NCI-H82 treated with DMSO at 0.1 percent for 48 hours (cell line): ENCODE measurements around the gene REC8.
"Not testable (repeated sequence)": the region's sequence is repeated elsewhere in the genome, so short reads cannot be mapped to it uniquely, and the experiment has no call there.

ENCODE experiments used
- DNase-seq: peaks from one replicate; lab custom pipeline; 2025; ENCODE audit not compliant: unreplicated experiment; lab: John Stamatoyannopoulos, UW

REC8 gene

DNA sequence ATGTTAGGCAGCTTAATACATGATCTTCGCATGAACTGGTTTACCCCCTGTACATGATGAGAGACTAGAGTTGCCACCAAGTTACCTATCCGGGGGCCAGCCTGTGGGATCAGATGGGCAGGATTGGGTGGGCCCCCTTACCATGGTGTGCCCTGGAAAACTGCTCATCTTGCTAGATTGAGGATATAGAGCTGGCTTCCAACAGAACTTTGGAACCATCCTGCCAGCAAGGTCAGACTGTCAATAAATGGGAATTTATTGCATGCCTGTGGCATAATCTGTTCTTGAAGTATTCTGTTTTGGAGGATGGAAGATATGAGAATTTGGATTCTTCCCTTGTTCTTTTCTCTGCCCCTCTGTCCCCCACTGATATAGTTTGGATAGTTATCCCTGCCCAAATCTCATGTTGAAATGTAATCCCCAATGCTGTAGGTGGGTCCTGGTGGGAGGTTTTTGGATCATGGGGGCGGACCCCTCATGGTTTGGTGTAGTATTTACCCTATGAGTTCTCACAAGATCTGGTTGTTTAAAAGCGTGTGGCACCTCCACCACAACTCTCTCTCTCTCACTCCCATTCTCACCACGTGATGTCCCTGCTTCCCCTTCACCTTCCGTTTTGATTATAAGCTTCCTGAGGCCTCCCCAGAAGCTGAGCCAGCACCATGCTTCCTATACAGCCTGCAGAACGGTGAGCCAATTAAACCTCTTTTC is 27.1 kb downstream of the REC8 start:
- DNase-seq = no peak

DNA sequence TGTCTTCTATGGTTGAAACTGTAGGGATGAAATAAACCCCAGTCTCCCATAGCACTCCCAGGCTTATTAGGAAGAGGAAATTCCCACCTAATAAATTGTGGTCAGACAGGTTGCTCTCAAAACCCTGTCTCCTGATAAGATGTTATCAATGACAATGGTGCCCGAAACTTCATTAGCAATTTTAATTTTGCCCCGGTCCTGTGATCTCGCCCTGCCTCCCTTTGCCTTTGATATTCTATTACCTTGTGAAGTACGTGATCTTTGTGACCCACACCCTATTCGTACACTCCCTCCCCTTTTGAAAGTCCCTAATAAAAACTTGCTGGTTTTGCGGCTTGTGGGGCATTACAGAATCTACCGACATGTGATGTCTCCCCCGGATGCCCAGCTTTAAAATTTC is 30.7 kb downstream of the REC8 start:
- not testable (repeated sequence) for DNase-seq

DNA sequence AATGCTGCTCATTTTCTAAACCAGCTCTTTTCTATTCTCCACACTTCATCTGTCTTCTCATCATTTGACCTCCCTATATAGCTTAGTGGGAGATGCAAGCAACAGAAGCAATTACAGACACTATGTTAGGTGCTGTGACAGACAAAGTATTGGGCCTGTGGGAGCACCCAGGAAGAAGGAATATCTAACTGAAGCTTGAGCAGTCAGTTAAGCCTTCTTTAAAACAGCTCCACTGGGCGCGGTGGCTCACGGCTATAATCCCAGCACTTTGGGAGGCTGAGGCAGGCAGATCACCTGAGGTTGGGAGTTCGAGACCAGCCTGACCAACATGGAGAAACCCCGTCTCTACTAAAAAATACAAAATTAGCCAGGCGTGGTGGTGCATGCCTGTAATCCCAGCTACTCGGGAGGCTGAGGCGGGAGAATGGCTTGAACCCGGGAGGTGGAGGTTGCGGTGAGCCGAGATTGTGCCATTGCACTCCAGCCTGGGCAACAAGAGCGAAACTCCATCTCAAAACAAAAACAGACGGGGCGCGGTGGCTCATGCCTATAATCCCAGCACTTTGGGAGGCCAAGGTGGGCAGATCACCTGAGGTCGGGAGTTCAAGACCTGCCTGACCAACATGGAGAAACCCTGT is 31.5 kb downstream of the REC8 start:
- not testable (repeated sequence) for DNase-seq

DNA sequence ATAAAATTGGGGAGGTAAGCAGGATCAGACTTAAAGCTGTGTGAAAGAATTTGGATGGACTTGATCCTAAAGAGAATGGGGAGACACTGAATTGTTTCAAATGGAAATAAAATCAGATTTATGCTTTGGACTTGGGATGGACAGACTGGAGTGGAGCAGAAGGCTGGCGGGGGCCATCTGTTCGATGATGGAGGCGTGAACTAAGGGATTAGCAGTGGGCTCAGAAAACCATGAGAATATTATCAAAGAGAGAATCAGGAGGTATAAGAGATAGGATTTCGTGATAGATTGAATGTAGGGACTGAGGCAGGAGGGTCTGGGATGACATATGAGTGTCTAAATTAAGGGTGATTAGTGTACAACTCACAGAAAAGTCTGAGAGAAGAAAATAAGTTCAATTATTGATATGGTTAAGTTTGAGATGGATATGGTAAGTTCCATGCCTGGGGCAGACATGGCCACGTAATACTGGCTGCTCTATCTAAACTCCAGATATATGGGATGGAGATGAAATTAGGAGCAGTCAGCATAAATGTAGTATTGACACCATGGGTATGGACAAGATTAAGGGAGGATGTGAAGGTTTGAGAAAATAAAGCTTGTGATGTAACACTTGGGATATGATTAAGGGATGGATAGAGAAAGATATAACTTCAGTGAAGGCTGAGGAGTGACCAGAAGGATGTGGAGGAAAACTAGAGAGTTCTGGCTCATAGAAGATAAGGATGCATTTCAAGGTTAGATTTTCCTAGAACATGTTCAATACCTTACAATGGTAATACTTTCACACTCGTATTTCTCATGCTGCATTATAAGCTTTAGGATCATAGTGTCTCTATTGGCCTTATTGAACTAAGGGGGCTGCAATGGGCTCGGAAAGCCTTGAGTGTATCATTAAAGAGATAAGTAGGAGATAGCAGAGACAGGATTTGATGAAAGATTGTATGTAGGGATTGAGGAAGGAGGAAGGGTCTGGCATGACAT is 32.6 kb downstream of the REC8 start:
- peak; percentile 29 for DNase-seq

DNA sequence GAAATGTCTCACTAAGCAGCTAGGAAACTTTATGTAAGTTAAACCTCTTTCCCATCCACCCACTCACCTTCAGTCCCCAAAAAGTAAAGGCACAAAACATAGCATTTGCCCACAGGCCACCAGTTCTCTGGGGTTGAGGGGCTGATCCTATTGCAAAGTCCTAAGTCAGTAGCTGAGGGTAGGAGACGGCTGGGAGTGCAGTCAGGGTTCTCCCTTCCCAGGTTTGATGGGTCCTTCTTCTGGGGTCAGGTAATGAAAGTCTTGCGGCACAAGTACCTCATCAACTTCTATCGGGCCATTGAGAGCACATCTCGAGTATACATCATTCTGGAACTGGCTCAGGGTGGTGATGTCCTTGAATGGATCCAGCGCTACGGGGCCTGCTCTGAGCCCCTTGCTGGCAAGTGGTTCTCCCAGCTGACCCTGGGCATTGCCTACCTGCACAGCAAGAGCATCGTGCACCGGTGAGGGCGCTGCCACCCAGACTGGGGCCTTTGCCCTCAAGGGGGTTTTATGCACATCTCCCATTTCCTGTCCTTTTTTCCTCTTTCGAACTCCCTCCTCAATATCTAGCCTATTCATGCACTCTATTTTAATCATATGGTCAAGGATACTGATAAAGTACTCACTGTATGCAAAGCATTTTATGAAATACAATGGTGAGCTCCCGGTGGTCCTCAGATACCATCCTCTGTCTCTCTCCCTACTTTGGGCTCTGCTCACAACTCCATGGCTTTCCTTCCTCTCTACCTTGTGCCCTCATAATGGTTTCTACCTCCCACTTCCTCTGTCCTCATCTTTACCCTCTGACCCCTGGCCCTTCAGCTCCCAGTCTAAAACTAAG is 34.6 kb downstream of the REC8 start:
- no peak for DNase-seq

DNA sequence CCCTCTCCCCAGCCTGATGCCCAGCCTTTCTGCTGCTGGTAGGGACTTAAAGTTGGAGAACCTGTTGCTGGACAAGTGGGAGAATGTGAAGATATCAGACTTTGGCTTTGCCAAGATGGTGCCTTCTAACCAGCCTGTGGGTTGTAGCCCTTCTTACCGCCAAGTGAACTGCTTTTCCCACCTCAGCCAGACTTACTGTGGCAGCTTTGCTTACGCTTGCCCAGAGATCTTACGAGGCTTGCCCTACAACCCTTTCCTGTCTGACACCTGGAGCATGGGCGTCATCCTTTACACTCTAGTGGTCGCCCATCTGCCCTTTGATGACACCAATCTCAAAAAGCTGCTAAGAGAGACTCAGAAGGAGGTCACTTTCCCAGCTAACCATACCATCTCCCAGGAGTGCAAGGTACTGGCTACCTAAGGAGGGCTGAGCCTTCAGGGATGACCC is 35.2 kb downstream of the REC8 start:
- DNase-seq = no peak

DNA sequence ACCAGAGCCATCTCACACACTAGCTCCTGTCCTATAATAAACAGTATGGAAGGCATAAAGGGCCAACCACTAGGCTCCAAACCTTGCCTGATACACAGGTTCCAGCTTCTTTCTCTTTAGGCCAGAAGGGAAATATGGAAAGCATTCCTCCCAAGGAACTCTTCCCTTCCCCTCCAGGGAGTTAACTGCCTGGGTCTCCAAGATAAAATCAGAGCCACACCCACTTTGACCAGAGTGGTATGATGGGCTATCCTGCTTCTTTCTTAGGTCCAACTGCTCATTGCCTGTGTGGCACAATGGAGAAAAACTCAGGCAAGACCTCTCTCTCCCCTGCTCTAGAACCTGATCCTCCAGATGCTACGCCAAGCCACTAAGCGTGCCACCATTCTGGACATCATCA is 35.7 kb downstream of the REC8 start:
- DNase-seq = no peak

DNA sequence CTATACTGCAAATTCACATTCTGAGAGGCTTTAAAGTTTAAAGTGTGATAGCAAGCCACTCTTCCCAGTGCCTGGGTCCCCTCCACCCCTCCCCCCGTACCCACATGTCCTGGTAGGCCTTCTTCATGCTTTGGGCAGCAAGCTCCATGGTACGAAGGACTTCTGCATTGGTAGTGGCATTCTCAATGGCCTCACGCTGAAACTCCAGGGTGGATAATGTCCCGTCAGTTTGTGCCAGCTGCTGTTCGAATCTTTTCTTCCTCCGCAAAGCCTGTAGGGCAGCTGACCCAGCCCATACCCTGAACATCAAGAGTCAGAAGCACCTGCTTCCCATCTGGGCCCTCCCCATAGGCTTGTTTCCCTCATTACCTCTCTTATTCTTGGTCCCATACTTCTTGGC is 39.4 kb downstream of the REC8 start:
- DNase-seq = no peak

DNA sequence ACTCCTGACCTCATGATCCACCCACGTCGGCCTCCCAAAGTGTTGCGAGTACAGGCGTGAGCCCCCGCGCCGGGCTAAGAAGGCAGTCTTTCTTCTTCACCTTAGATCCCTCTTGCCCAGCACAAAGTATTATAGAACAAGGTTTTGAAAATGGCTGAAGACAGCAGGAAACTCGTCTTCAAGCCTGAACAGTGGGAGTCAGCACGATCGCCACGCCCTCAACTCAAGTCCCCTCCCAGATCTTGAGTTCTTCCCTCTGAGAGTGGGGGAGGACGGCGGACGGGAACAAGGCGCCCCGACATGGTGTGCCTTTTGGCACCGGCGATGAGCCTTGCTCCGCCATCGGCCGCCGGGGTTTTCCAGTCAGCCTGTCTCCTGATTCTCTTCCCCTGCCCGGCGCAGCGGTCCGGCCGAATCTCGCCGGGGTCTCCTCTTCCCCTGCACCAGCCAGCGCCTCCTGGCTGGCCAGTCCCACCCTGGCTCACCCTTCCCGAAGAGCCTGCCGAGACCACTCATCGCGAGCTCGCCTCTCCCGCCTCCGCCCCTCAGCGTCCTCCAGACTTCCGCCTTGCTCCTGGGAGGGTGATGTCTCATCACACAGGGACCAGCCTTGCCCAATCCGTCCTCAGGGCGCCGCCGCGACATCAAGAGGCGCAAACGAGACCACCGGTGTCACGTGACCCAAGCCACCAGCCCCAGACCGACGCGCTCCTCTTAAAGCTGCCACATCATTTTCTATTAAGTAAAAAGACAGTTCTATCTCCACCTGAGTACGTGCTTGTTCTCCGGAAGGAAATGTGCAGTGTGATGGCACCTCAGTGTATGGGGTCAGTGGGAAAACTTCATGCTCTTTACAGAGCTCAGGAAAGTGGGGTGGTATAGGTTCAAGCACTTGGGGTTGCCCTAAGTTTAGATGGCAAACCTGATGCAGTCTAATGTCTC is 41.3 kb downstream of the REC8 start, which contains the start of gene CHMP4A:
TSS of gene CHMP4A (minus strand) at position 565 of the 942 bp plus-strand sequence. CDS start at position 516, 49 bp downstream.
- peak; percentile 79 for DNase-seq

DNA sequence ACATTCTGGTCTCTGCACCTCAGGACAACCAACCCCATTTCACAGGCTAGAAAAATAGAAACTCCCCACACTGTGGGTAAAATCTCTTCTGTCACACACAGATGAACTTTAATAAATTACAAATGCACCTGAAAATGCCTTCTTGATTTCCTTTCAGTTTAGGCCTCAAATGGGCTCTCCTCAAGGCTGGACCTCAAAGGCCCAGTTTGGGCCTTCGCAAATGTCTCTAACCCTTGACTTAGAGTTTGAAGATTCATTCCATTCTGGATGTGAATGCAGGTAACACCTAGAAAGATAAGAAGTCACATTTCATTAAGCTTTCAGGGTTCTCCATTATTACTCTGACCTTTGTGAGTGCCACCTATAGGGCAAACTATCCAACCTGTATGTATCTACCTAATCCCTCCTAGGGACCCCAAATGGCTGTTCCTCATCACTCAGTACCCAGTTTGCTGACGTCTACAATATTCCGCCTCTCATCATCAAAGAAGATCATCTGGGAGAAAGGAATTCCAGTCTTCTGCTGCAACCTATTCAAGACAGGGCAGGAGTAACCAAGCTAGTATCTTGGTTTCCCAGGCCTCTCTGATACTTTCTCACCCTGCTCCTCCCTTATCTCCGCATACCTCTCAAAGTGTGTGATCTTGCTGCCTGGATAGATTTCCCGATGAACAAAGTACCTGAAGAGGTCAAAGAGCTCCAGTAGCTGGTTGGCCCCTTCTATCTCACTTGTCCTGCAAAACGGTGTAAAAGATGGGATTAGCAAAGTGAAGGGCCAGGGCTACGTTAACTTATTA is 42.2 kb downstream of the REC8 start:
- DNase-seq = no peak

DNA sequence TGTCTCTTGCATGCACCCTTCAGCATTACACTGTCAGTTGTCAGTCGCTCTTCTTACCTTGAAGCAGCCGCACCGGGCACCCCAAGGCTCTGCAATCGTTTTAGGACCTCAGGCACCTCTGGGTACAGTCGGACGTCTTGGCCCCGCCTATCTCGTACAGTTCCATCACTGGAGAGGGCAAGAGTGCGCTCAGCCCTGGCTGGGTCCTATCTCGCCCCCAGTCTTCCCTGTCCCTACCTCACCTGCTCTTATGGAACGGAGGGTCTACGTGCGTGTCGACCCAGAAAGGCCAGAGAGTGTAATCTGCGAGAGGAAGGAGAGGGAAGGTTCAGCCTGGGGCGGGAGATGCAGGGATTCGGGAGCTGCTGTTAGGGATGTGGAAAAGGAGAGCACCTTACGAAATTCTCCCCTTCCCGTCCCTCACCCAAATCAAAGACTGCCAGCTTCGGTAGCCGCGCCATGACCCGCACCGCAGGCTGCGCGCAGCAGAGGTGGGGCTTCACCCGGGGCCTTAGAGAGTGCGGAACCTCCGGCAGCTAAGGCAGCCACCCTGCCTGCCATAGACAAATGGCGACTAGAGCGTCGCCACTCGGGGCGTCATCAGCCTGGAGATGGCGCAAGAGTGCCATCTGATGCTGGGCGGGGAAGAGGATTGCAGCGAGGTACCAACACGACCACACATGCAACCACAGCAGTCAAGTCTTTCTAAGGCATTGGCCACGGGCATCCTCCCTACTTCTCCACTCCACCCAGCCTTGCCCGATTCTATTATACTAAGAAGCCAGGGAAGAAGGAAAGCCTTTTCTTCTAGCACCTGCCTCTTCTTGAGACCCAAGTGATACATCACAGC is 43.8 kb downstream of the REC8 start, which contains the start of gene MDP1:
TSS of gene MDP1 (minus strand) at position 572 of the 850 bp plus-strand sequence. CDS start at position 461, 111 bp downstream.
- DNase-seq = peak; percentile 48

DNA sequence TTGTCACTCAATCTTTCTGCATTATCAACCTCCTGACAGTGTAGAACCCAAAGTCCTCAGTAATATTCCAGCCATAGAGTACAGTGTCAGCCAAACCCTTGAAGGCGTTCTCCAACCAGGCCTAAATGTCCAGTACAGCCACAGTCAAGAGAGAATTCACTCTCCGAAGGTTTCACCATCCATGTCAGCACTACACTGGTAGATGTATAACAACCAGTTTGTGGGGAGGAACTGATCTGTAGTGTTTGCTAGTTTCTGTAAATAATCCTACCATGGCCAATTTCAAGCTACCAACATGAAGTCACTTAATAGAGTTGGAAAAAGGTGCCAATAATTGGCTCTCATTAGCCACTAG is 44.4 kb downstream of the REC8 start:
- DNase-seq = no peak

DNA sequence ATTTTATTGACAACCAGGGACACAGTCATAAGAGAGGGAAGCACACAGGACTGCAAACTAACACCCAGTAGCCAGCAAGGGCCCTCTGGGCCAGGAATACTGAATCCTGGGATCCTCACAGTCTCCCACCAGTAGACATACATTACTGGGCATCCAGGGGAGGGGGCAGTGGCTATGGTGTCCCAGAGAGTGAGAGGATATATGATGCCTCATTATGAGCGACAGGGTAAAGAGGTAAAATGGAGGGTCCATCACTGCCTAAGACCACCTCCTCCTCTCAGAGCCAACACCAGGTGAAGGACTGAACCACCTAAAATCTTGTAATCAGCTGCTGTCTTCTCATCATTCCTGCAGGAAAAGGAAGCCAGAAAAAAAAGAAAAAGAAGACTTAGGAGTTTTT is 45.0 kb downstream of the REC8 start:
- not testable (repeated sequence) for DNase-seq

DNA sequence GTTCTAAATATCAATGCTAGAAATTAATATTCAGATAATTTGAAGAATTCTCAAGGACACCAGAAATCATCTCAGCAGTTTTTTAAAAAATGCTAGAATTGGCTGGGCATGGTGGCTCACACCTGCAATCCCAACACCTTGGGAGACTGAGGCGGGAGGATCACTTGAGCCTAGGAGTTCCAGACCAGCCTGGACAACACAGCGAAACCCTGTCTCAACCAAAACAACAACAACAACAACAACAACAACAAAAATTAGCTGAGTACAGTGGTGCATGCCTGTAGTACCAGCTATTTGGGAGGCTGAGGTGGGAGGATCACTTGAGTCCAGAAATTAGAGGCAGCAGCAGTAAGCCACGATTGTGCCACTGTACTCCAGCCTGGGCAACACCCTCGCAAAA is 47.2 kb downstream of the REC8 start:
- no peak for DNase-seq

DNA sequence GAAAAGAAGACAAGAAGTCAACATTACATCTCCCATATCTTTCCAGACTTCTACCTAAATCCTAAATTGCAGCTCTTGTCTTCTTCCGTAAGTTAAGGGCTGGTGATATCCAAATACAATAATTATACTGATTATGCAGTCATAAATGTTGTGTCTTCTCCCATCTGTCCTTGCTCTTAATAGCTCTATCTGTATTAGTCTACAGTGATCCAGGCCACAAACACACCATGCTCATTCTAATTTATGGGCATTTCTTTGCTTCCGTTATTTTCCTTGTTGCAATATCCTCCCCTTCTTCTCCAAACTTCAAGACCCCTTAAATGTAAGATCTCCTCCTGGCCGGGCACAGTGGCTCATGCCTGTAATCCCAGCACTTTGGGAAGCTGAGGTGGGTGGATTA is 47.6 kb downstream of the REC8 start:
- DNase-seq = no peak

DNA sequence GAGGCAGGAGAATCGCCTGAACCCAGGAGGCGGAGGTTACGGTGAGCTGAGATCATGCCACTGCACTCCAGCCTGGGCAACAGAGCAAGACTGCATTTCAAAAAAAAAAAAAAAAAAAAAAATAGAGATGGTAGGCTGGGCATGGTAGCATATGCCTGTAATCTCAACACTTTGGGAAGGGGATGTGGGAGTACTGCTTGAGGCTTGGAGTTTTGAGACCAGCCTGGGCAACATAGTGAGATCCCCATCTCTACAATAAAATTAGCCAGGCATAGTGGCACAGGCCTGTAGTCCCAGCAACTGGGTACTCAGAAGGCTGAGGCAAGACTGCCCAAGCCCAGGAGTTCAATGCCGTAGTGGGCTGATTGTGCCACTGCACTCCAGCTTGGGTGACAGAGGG is 51.1 kb downstream of the REC8 start:
- DNase-seq = not testable (repeated sequence)

DNA sequence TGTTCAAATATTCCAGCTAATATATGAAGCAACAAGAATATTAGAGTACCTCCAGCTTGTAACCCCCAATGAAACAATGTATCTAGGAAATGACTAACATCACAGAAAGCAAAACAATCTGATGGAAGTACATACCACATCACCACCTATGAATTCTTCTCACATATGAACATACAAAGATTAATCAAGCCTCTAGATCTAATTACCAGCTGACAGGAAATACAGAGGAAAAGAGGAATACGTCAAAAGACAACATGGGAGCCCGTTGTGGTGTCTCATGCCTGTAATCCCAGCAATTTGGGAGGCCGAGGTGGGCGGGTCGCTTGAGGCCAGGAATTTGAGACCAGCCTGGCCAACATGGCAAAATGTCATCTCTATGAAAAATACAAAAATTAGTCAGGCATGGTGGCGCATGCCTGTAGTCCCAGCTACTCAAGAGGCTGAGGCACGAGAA is 52.8 kb downstream of the REC8 start:
- DNase-seq = no peak

DNA sequence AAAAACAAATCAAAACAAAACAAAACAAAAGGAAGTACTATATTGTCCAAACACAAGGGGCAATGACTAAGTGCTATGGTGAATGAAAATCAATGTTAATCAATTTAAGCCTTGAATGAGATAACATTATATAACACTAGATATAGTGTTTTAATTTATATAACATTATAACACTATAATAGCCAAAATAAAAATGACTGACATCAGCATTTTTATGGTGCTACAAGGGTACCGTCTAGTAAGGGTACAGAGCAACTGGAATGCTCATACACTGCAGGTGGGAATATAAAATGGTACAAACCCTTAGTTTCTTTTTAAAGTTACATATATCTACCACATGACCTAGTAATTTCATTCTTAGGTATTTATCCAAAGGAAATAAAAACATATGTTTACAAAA is 54.6 kb downstream of the REC8 start:
- no peak for DNase-seq
